GM18909 (cell line): ENCODE results near the gene ASTN2.

Experiments
- ATAC-seq: cut with Tn5 transposase; IDR thresholded peaks from one replicate; pipeline ENCODE4 v1.9.1; 2021; ENCODE audit warnings: mild to moderate bottlenecking; ENCODE audit not compliant: unreplicated experiment, poor library complexity

The ASTN2 gene

DNA sequence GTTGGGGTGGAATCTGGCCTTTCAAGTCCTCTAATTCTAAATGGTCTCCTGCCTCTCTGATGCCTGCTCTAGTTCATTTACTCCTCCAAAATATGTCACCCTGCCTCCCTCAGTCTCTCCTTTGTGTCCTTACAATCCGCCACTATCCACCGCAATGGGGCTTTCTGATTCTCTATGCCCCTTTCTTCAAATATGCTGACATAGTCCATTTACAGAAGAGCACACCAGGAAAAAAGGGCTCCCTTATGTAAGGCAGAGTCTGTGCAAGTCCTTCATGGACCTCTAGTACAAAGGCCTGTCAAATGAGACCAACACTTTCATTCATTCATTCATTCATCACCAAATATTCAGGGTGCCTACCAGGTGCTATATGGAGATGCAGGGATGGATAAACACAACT is 2.0 kb upstream of the ASTN2 start:
- ATAC-seq: no peak

DNA sequence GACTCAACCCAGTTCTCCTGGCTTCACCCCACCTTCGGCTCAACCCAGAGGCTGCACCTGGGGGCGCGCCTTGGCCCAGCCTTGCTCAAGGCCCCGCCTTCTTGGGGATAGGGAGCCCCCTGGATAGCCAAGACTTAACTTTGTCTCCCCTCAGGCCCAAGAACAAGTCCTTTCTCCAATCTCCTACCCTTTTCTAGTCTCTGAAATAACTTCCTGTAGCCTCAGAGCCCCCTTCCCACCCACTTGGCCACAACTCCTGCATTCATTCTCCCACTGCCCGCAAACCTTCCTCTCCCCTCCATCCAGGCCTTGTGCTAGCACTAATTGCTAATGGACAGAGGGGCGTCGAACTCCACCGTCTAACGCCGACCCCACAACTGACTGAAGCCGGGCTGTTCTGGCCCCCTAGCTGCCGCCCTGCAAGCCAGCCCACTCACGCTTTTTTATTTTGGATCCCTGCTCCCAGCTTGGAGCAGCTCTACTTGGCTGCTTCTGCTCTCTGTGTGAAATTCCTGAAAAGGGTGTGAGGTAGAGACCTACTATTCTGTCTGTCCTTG is 579 bp upstream of the ASTN2 start:
- ATAC-seq: no peak

DNA sequence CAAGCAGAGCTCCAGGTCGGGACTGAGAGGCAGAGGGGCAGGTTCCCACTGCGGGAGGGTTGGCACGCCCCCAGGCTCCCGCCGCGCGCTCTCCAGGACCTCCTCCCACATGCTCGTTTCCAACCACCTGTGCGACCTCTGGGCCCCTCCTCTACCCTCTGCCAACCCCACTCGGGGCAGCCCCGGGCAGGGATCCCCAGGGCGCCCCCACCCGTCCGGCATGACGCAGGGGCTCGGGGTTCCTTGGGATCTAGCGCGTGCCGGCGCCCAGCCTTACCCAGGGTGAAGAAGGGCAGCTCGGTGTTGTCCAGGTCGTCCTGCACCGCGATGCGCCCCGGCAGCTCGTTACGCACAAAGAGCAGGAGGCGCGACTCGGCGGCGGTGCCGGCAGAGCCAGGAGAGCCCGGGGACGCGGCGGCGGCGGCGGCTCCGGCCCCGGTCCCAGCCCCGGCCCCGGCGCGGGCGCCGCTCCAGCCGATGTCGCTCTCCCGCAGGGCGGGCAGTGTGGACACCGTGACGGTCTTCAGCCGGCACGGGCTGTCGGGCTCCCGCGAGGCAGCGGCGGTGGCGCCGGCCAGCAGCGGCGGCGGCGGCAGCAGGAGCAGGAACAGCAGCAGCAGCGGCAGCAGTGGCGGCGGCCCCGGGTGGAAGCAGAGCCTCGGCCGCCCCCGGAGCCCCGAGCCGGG is 494 bp downstream of the ASTN2 start:
- ATAC-seq: no peak

DNA sequence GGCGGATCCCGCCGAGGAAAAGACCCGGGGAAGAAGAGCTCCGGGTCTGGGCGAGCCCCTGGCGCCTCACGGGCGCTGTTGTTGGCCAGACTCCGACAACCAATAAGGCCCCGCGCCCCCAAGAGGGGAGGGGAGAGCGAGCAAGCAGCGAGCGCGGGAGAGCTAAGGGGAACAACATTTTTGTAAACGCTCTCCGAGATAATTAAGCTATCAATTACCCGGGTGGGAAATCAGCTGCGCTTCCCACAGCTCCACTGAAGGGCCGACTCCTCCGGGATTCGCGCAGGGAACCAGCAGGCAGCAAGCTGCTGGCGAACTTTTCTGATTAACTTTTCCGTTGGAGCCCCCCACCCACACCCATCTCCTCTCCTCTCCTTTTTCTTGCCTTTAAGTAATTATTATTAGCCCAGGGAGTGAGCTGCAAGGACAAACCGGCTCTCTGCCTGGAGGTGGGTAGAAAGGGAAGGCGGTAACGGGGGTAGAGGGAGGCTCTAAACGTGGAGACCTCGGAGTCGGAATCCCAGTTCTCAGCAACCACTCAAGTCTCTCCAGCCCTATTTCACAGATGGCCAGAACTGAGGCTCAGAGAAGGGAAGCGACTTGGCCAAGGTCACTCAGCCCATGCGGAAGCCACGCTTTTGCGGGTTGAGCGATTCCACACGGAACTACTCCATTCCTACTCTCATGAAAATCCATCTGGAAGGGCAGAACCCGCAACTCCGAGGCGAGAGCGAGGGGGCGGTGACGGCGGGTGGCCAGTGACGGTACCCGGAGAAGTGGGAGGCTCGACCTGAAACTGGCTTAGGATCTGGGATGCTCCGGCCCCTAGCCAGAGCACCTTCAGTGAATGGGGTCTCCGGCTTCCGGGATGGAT is 1.3 kb downstream of the ASTN2 start:
- no peak for ATAC-seq

DNA sequence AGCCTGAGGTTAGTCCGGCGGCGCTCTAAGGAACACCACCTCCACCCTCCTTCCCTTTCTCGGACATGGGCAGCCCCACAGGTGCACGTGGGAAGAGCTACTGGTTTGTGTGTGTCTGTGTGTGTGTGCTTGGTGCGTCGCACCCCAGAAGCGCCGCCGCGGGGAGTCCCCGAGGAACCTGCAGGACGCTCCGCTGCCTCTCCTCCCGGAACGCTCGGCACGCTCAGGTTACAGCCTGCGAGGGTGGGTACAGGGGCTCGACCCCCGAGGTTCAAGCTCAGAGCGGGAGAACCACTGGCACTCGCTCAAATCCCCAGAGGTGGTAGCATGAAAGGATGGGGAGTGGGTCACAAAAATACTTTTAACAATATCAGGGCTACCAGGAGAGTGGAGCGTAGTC is 2.0 kb downstream of the ASTN2 start:
- no peak for ATAC-seq

DNA sequence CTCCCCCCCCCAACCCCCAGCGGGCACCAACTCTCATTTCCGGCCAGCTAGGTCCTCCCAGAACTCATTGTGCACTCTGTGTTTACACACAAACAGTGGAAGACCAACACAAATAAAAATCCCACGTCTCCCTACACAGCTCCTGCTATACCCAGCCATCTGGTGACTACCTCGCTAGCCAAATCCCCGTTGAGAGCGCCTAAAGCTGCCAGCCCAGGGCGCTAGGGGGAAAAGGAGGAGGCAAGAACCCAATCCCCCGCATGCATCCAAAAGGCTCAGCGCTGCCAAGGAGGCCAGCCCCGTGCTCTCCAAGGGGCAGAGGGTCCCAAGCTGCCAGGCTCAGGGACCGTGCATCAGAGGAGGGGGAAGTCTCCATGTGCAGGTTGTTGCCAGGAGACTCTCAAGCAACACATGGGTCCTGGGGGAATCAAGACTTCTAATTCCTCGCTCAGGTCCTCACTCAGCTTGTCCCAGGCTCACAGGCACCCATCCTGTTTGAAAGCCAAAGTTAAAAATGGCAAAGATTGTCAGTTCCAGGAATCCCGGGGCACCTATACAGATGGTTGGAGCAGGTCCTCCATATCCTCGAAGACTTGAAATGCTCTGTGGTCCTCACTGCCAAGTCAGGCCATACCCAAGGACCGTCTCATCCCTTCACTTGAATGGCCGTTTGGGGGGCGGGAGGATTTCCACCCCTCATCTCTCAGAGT is 2.7 kb downstream of the ASTN2 start:
- no peak for ATAC-seq

DNA sequence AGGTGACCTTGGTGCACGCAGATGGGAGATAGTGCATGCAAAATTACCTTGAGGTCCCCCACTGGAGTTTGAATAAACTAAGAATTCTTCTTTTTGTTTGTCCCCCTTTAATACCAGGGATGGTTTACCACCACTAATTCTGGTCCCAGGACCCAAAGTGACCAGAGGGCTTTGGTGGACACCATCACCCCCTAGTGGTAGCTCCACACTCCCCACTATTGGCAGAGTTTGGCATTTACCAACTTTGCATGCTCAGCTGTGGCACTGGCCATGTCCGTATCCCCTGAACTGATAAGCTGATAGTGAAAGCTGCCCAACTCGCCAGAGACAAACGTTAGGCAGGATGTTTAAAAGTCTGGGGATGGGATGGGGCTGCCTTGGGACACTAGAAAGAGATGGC is 3.3 kb downstream of the ASTN2 start:
- ATAC-seq: peak; percentile 64

DNA sequence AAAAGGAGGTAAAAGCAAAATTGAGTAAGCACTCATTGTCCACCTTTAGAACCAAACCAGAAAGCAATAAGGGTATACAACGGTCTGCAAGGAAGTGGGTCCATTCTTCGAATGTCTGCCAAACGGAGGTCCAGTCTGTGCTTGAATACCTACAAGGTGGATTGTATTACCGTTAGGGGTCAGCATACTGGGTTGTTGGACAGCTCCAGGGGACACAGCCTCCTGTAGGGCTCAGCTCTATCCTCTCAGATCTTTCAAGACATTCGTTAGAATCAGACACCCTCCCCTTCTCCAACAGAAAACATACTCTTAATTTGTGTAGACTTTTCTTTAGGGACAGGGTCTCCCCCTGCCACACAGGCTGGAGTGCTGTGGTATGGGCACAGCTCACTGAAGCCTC is 5.5 kb downstream of the ASTN2 start:
- ATAC-seq: no peak

DNA sequence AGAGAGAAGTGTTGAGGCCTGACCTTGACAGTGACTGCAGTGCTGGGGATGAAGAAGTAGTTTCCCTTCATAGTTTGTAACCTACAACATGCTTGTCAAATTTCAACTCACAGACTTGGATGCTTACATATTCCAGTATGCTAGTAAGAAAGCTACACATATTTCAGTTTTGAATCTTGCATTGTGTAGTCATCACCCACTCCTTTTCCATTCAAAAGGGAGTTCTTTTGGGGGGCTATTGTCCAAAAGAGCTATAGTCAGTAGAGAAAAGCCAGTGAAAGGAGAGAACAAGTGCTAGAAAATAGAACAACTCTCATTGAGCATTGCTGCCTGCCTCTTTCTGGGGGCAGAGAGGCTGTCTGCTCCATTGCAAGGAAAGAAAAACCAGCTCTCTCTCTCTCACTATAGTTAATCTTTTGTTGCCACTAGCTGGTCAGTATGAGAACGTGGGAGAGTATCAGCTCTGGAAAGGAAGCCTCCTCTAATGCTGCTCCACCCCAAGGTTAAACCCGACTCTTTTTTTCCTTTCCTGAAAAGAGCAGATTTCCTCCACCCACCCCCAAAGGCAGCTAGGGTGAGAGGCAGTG is 7.3 kb downstream of the ASTN2 start:
- no peak for ATAC-seq

DNA sequence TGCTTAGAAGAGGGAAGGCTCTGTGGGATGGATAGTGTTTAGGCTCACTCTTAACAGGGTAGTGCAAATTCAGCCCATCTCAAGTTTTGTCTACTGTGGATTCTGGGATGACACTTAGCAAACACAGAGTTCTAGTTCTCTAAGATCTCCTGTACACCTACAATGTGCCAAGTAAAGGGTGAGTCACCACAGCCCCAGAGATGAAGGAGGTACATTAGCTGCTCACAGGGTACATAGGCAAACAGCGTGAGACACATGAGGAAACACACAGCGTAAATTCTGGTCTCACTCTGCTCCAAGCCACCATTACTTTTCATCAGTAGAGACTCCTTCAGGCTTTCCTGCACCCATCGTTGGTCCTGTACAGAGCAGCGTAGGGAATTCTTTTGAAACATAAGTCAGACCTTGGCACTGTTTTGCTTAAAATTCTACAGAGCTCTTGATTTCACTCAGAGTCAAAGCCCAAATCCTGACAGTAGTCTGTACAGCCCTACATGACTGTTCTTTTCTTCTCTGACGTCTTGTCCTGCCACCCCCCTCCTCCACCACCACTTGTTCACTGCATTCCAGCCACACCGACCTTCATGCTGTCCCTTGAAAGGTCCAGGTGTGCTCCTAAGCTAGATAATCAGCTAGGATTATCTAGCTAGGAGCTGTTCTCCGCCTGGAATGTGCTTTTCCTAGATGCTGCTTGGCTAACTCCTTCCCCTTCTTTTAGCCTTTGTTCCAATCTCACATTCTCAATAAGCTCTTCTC is 8.7 kb downstream of the ASTN2 start:
- ATAC-seq: no peak

DNA sequence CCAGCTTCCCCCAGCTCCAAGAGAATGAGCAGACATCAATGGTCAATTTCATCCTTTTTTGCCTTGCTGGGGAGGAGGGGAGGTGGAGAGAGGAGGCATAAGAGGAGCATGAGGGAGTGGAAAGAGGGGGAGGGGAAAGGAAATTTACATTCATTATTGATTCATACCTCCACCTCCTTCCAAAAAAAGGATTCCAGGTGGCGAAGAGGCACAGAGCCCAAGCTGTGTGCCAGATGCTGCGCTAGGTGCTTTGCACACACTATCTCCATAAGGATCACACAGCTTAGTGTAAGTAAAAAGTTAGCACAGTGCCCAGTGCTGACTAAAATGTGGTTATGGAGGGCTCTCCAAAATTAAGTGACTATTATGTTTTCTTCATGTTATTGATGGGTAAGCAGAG is 11.0 kb downstream of the ASTN2 start:
- no peak for ATAC-seq

DNA sequence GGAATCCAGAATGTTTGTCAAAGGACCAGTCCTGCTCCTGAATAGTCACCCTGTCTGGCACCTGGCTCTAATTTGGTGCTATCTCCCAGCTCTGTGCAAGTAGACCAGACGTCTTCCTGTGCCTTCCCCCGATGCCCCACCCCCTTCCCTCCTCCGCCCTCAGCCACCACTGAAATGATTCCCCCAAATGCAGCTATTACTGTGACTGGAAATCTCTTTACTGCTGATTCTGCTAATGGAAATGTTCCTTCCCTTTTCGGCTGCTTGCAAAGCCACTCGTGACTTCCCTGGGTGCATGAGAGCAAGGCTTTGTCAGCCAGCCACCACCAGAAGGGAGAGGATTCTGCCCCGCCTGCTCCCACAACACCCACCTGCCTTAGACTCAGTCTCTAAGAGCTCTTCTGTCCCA is 11.4 kb downstream of the ASTN2 start:
- no peak for ATAC-seq

DNA sequence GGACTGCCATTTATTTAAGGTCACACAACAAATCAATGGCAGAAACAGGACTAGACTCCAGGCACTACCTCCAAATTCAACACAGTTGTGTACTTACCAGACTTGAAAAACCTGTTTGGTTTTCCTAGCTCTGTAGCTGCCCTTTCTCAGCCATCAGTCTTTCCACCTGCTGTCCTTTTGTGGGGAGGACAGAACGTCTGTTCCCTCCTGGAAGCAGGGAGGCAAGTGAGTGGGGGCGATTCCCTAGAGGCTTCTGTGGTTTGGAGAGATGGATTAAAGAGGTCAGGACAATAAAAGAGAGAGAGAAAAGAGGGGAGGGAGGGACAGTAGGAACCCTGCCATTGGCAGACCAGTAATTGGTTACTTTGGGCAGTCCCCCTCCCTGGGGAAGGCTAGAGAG is 14.7 kb downstream of the ASTN2 start:
- ATAC-seq: no peak

DNA sequence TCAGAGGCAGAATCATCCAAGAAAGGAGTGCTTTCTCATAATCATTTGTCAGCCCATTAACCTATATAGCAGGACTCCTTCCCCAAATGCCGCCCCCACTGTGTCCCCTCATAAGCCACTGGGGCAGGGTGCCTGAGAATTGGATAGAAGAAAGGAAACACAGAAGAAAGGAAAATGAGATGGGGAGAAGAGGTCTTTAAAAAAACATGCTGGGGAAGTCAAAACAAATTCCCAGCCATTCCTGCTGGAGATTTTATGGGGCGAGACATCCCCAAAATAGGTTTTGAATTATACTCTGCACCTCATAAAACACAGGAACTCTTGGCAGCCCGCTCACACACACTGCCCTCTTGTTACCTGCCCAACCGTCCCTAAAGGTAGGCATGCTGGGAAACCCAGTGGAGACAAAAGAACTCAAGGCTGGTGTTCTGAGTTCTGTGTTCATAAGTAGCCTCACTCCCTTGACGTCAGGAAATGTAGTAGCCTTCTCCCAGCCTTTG is 19.7 kb downstream of the ASTN2 start:
- no peak for ATAC-seq

DNA sequence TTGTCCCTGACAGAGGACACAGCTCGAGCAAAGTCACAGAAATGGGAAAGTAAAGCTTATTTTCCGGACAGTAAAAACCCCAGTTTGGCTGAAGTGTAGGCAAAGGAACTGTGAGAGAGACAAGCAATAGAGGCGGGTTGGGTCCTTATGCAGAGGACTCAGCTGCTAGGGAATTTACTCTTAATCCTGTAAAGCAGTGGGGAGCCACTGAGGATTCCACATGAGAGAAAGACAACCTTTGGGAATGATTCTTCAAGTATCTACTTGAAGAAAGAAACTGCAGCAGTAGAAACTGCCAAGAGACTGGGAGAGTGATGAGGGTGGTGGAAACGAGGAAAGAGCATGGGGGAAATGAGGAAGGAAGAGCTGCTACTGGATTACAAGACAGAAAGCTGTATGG is 20.2 kb downstream of the ASTN2 start:
- ATAC-seq: no peak

DNA sequence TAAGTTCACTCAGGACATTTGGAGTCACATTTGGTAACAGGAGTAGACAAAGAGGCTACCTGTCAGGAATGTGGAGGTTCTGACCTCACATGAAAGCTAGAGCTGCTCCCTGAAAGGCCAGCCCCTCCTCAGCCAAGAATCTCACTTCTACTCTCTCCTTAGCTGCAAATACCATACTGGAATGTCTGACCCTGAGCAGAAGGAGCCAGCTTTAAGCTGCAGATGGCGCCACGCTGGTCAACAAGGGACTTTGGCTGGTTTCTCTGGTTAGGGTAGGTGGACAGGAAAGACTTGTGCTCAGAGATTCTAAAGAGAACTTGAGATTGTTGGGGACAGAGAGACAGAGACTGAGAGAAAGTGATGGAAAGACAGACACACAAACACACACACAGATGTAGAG is 21.9 kb downstream of the ASTN2 start:
- ATAC-seq: no peak

DNA sequence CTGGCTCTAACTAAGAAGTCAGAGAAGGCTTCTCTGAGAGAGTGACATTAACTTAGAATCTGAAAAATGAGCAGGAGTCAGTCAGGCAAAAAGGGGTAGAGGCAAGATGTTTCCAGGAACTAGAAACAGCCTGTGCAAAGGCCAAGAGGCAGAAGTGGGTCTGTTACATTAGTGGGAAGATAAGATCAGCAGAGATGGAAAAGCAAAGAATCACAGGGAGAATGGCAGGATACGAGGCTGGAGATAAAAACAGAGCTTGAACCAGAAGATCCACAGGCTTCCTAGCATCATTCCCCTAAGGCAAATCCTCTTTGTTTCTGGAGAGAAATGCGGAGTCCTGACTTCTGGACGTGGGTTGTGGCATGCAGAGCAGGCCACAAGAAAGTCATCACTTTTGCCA is 27.4 kb downstream of the ASTN2 start:
- ATAC-seq: no peak

DNA sequence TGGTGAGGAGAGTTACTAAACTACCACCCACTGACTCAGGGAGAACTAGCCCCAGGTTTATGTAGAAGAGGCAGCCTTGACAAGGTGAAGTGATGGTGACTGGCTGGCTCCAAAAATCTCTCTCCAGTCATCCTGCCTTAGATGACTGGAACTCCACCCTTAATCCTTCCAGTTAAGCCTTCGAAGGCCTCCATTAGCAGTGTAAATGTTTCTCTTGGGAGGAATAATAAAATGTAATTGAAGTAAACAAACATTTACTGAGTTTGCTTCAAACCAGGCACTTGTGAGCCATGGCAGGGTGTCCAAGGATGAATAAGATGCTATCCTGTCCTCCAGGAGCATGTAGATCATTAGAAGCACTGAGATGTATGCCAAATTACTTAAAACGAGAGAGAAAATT is 35.5 kb downstream of the ASTN2 start:
- ATAC-seq: no peak

DNA sequence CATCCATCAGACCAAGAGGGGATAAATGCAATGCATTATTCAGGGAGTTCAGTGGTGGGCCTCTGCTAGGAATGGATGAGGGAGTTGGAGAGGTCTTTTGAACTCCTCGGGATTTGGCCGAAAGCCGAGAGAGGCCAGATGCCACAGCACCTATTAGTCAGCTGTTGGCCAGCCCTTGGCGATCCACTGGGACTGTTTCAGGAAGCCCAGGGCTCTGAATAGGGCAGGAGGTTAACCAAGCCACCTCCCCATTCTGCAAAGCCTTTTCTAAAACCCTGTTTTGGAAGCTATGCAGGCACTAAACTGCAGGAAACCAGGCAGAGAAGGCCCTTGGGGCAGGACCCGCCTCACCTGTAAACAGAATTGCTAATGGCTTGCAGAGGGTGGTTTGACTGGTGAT is 37.8 kb downstream of the ASTN2 start:
- no peak for ATAC-seq

DNA sequence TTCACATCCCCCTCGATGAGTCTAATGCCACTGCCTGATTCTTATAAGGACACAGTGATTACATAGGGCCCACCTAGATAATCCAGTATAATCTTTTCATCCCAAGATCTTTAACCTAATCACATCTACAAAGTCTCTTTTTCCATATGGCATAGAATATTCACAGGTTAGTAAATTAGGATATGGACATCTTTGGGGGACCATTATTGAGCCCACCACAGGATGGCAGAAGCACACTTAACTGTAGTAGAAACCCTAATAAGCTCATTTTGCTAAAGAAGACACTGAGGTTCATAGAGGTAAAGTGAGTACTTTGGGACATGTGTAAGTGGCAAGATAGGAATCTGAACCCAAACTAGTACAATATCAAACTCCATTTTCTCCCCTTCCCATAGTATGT is 38.9 kb downstream of the ASTN2 start:
- no peak for ATAC-seq
